Endometrial microvascular endothelial cells (primary cell): ENCODE data around the gene HAGH. TPM values are rescaled to one million over a fixed set of nuclear protein-coding genes. Genes with fewer than 3 reads are reported as not detected.
"Not testable (repeated sequence)": the region's sequence is repeated elsewhere in the genome, so short reads cannot be mapped to it uniquely, and the experiment has no call there.

Source experiments
- in situ Hi-C: cut with HindIII; loops from 2 replicates; pipeline ENCODE4 v1.10.0; 2017; ENCODE audit warnings: low sequenced_read_pairs, low pct_unique_long_range_greater_than_20kb; ENCODE audit errors: inconsistent ontology term
- total RNA-seq: library from RNA; depleted of rRNA; stranded (reverse); fragments of >200 nt; gene quantifications from one replicate; pipeline ENCODE4 v1.2.3, GENCODE V29; 2015; ENCODE audit errors: inconsistent ontology term

The HAGH gene
- total RNA-seq, result 73.6 TPM

GRCh38 chr16:1826691-1827573, at the start of gene HAGH, which contains the start of gene FAHD1:
Gene HAGH, minus strand, starts transcription at chr16:1826825. Its CDS starts 38 bp downstream, at chr16:1826787.
Gene FAHD1, plus strand, starts transcription at chr16:1827206. Its CDS starts 33 bp downstream, at chr16:1827239.
- in situ Hi-C loops, result no loop called here

DNA sequence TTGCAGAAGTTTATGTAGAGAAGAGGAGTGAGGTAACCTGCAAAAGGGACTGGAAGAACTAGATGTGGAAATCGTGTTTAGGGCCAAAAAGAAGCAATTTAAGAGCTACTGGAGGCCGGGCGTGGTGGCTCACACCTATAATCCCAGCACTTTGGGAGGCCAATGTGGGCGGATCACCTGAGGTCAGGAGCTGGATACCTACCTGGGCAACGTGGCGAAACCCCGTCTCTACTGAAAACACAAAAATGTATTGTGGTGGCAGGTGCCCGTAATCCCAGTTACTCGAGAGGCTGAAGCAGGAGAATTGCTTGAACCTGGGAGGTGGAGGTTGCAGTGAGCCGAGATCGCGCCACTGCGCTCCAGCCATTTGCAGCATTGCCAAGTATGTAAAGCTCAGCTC, 49.4 kb upstream of the HAGH start:
- in situ Hi-C loops, result not testable (repeated sequence)

DNA sequence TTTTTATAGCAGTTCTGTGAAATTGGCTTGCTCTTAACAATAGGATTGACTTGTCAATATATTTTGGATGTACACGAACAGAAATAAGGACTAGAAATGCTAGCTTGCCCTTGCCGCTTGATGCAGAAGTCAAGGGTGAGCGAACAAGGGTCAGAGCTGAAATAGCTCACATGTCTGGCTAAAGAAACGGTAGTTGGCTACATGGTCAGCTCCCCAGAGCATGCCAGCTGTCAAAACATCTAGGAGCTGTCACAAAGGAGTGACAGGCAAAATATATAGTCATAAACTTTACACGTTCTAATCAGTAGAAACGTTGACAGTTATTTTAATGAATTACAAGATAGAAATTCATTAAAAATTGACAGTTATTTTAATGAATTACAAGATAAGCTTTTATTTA, 48.2 kb upstream of the HAGH start:
- in situ Hi-C loops, result no loop called here

GRCh38 chr16:1871974-1872635, 45.5 kb upstream of the HAGH start, which contains the start of gene MEIOB:
Gene MEIOB, minus strand, starts transcription at chr16:1872164. Its CDS starts 3,989 bp downstream, at chr16:1868175.
- in situ Hi-C loops, result no loop called here

GRCh38 chr16:1870365-1871082, 43.9 kb upstream of the HAGH start:
- in situ Hi-C loops, result no loop called here

DNA sequence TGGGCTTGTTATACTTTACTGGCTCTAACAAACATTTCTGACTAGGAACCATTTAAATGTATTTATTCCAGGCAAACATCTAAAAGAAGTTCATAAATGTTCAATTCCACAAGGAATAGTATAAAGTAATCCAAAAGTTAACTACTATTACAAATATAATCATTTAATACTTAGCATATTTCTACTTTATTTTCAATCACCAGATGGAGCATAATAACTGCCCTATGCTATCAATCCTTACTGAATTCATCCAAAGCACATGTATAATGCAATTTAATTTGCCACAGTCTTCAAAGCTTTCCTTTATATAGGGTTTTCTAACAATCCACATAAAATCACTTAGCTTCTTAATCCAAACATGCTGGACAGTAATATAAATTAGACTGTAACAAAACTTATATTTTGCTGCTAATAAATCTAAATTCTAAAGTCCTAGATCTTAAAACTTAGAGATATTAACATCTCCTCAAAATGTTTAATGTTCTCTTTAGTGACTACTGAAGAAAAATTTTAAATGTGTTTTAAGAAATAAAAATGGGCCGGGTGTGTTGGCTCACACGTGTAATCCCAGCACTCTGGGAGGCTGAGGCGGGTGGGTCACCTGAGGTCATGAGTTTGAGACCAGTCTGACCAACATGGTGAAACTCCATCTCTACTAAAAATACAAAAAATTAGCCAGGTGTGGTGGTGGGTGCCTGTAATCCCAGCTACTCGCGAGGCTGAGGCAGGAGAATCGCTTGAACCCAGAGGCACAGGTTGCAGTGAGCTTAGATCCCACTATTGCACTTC, 39.5 kb upstream of the HAGH start:
- in situ Hi-C loops, result no loop called here

GRCh38 chr16:1863681-1864460, 37.2 kb upstream of the HAGH start:
- in situ Hi-C loops, result no loop called here

GRCh38 chr16:1862394-1862793, 35.8 kb upstream of the HAGH start:
- in situ Hi-C loops, result no loop called here

DNA sequence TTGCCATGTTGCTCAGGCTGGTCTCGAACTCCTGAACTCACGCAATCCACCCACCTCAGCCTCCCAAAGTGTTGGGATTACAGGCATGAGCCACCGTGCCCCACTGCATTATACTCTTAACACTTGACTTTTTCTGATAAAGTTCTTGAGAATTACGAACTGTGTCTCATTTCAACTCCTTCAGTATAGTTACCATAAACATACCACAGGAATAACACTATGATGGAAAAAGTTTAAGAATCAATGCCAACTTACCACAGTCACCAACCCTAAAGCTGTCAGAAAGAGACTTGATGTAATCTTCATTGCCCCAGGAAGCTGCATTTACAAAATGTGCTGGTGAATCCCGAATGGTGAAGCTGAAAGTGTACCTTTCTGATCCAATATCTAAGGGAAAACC, 35.1 kb upstream of the HAGH start:
- in situ Hi-C loops, result no loop called here

- in situ Hi-C loops, result no loop called here
Measured at GRCh38 chr16:1859650-1860049, 33.0 kb upstream of the HAGH start.

- in situ Hi-C loops, result no loop called here
Measured at GRCh38 chr16:1858189-1858865, 31.7 kb upstream of the HAGH start.

DNA sequence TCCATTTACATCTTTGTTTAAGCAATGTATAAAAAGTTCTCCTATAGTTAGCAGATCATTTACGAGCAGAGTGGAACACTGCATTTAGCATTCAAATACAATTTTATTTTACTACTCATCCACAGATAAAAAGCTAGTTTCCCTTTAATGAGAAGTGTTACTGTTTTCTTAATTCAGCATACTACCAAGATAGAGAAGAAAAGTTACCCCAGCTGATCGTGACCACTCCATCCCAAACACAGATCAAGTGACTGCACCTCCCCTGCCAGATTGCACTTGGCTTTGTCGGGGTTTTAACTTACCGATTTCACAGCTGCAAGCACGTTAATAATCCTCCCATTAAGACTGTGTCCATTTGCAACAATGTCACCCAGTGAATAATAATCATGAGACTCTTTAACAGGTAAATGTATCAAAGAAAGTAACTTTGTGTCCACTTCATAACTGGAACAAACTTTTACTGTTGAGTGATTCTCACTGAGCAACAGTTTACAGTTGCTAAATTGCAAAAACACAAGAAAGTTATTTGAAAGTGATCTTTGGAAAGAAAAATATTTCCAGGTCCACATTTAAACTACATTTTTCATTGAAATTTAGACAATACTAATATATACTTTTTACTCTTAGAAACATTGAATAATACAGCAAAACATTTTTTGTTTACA, 30.9 kb upstream of the HAGH start:
- in situ Hi-C loops, result no loop called here

- in situ Hi-C loops, result no loop called here
Measured at GRCh38 chr16:1851793-1852192, 25.2 kb upstream of the HAGH start.

DNA sequence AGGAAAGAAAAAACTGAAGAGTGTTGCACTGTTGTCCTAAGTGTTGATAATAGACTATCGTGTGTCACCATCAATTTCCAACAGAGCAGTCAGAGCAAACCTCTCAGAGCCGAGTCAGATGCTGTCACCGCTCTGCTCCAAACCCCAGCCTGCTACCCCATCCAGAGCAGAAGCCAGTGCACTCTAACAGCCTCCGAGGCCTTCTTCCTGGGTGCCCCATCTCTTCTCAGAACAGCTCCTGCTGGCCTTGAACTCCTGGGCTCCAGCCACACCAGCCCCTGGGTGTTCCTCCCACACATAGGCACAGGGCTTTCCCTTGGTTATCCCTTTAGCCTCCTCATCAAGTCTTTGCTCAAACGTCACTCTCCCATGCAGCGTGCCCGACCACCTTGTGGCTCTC, 24.4 kb upstream of the HAGH start:
- in situ Hi-C loops, result no loop called here

GRCh38 chr16:1846416-1846815, 19.8 kb upstream of the HAGH start:
- in situ Hi-C loops, result no loop called here

DNA sequence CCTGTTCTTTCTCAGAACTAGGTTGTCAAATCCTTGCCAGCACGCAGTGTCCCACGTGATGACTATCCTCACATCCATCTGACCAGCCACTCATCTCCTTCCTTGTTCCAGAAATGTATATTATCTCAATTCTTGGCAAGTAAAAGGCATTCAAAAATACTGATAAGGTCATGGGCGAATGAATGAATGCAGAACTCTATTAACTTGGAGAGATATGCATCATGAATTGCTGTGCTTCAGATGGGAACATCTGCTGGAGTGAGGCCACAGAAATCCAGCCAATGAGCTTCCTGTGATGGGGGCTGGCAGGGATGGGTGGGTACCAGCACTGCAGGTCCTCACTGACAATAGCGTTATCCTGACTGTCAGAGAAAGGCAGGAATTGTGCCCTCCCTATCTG, 19.4 kb upstream of the HAGH start:
- in situ Hi-C loops, result no loop called here

DNA sequence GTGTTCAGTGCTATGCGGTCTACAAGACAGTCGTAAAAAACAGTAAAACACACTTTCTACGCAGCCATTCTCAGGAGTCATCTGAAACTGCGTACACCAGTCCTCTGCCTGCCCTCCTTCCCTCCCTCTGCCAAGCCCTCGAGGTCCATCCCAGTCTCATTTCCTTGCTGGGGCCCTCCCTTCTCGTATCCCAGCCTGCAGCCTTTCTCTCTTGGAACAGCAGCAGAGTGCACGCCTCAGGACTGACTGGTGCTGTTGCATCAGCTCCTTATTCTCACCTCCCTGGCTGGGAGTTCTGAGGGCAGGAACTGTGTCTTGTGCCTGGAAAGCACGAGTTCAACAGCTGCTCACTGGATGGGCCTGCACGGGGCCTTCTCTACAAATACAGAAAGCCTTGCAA, 12.9 kb upstream of the HAGH start:
- in situ Hi-C loops, result no loop called here
